HG03103 (cell line): ENCODE results near the gene APOB.
"Not testable (repeated sequence)": the region's sequence is repeated elsewhere in the genome, so short reads cannot be mapped to it uniquely, and the experiment has no call there.

Experiments used
- ATAC-seq: cut with Tn5 transposase; IDR thresholded peaks from one replicate; pipeline ENCODE4 v1.9.1; 2021; ENCODE audit warnings: low read depth; ENCODE audit not compliant: unreplicated experiment

Gene APOB

DNA sequence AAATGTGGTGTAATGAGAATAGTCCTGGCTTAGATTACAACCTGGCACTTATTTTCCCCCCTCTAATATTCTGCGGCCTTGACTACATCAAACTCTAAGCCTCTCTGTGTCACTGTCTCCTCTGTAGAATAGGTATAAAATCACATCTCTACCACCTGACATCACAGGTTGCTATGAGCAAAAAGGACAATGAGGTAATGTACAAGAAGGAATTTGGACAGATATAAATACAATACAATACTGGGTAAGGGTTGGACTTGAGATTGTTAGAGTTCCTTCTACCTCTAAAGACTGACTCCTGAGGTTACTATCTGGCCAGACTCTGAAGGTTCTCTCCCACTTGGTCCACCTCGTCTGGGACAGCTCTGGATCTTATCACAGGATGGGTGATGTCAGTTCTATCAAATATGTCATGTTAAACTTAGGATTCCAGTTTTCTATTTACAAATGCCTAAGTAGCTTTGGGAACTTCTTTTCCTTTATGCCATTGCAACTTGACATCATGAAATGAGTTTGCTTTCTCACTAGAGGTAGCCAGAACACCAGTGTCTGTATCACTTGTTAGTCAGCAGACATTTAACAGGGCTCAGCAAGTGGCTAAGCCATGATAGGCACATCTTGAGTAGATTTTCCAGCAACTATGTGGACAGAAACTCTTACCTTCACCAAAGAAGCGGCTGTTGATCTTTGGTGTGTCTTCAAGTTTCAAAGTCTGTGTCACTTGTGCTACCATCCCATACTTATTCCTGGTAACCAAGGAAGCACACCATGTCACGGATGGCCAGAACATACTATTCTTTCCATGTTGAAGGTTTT, 9.5 kb downstream of the APOB start:
- ATAC-seq = no peak

DNA sequence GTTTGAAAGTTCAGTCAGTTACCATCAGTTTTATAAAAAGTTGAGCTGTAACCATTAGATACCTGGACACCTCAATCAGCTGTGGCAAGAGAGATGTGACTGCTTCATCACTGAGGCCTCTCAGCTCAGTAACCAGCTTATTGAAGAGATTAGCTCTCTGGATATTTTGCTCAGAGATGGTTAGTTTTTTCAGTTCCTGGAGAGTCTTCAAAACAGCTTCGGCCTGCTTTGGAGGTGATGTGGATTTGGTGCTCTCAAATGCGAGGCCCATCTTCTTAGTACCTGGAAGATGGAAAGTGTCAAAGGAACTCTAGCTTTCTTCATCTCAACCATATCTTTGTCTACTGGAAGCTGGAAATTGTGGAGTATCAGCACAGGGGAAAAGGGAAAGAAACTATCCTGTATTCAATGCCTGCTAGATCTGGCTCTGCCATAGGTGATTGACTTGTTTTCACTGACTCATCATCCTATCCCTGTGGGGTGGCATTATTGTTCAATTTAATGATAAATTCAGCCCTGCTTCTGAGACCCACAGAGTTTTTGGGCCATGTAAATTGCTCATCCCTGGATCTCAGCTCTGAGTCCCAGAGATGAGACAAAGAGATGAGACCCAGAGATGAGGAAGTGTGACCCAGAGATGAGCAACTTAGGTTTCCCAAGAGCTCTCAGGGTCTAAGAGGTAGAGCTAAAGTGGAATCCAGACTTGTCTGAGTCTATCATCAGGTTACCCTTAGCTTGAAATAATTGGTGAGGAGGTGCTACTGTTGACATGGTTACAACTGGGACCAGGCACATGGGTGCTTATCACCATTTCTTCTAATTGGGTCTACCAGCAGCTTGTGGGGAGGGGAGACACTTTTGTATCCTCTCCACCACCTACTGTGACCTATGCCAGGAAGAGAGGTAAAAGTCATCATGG, 10.4 kb downstream of the APOB start:
- ATAC-seq = no peak

DNA sequence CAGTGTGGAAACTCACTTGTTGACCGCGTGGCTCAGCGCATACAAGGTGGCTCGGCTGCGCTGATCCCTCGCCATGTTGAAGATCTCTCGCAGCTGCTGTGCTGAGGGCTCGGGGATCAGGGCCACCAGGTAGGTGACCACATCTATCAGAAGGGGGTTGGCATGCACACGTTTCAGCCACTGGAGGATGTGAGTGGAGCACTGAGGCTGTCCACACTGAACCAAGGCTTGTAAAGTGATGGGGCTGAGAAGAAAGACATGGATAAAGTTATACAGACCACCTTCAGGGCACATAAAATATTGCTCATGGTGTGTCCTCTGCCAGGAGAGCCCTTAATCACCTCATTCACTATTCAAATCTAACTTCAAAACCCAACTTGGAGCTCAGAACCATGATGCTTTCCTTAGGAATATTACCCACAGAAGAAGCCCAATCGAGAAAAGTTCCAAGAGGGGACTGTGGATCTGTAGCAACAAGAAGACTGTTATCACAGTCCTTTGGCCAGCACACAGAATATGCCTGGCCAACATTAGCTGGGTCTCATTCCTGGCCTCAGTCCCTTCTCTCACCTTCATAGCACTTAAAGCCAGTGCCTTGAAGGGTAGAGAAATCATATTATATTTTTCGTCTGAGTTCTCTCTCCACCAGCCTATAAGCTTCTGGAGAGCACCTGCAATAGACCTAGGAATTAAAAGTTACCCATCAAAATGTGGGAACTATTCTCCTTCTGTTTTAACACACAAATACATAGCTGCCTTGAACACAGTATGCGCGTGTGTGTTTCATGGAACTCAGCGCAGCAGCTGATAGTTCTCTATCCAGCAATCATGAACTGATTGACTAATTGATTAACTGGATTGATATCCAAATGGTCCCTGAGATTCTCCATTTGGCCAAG, 11.3 kb downstream of the APOB start:
- ATAC-seq = no peak

DNA sequence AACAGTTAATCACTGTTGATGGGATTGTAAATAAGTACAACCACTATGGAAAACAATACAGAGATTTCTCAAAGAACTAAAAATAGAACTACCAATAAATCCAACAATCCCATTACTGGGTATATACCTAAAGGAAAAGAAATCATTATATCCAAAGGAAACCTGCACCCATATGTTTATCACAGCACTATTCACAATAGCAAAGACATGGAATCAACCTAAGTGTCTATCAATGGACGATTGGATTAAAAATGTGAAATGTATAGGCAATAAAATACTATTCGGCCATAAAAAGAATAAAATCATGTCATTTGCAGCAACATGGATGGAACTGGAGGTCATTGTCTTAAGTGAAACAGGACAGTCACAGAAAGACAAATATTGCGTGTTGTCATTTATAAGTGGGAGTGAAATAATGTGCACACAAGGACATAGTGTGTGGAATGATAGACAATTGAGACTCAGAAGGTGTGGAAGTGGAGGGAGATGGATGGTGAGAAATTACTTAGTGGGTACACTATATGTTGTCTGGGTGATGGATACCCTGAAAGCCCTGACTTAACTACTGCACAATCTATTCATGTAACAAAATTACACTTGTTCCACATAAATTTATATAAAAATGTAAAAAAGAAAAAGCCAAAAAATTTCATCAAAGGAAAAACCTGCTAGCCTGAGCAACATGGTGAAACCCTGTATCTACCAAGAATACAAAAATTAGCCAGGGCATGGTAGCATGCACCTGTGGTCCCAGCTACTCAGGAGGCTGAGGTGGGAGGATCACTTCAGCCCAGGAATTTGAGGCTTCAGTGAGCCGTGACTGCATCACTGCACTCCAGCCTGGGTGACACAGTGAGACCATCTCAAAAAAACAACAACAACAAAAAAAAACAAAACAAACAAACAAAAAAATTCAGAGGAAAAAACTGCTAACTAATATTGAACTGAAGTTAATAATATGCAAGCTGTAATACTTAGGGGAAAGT, 12.6 kb downstream of the APOB start:
- ATAC-seq = no peak

DNA sequence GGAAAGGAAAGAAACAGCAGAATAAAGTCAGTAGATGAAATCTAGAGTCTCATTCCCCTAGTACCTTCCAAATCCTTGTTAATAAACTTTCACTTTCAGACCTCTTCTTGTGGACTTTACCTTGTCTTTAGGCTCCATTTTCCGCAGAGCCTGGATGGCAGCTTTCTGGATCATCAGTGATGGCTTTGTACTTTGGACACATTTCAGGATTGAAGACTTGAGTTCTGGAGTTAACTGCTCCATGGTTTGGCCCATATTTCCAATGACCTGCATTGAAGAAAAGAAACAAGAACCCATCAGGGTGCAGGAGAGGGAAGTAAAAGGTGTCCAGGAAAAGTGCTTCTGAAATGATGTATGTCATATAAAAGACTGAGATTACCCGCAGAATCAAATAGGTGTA, 14.4 kb downstream of the APOB start:
- ATAC-seq = no peak

DNA sequence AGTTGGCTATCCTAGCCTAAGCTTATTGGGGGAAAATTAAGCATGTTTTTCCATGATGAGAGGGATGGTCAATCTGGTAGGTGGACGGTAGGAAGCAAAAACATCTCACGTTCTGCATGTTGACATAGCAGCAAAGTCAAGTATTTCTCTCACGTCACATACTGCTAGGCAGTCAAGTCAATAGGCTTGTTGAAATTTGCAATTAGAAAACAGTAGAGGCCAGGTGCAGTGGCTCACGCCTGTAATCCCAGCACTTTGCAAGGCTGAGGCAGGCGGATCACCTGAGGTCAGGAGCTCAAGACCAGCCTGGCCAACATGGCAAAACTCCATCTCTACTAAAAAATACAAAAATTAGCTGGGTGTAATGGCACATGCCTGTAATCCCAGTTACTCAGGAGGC, 14.9 kb downstream of the APOB start:
- ATAC-seq = not testable (repeated sequence)

DNA sequence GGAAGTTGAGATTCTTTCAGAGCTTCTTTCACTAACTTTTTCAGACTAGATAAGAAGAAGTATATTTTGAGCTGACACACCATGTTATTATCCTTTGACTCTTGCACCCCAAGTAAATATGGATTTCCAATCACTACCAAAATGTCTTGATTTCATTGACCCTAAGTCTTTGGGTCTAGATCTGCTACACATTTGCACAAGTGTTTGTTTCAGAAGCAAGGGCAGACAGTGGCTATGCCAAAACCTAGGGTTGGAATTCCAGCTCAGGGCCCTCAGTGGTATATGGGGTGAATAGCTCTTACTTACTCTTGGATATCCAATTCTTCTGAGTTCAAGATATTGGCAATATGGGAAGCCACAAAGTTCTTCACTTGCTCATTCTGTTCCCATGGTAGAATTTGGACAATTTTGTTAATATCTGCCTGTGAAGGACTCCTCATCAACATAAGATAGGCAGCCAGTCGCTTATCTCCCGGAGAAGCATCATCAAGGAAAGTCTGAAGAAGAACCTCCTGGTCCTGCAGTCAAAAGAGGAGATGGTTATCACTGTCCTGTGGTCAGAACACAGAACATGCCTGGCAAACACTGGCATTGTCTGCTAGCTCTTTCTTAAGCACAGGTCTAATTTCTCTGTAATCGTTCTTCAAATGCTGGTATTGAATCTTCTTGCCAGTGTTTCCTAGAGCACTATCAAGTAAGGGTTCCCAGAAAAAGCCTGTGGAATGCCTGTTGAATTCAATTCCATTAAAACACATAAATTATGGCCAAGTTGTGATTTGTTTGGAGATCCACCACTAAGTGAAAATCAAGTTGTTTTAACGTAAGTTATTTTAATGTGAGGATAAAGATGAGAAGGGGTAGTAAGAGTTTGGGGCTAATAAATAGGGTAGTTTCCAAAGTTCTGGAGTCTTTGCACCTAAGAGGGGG, 15.6 kb downstream of the APOB start:
- no peak for ATAC-seq

DNA sequence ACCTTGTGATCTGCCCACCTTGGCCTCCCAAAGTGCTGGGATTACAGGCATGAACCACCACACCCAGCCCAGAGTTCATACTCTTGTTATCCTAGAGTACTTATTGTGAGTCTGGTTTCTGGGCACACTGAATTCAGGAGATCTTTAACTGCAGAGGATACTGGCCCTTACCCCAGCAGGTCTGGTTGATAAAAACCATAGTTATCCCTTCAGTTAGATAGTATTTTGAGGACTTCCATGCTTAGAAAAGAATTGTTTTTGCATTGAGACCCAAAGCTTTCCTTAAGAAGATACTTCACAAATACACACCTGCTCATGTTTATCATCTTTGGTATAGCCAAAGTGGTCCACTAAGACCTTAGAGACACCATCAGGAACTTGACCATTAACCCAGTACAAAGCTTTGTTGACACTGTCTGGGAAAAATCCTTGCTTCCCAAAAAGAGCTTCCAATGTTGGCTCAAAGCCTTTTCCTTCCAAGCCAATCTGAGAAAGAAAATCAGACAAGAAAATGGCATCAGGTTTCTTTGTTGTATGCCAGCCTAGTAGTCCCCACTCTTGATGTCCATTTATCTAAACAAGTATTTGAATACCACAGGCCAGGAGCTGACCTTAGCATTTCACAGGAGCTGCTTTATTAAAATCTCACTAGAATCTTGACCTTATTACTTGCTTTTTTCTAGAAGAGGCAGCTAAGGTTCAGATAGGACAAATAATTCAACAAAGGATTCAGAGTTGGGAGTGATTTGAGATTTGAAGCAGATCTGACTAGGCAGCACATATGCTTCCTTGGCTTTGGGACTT, 17.2 kb downstream of the APOB start:
- no peak for ATAC-seq

DNA sequence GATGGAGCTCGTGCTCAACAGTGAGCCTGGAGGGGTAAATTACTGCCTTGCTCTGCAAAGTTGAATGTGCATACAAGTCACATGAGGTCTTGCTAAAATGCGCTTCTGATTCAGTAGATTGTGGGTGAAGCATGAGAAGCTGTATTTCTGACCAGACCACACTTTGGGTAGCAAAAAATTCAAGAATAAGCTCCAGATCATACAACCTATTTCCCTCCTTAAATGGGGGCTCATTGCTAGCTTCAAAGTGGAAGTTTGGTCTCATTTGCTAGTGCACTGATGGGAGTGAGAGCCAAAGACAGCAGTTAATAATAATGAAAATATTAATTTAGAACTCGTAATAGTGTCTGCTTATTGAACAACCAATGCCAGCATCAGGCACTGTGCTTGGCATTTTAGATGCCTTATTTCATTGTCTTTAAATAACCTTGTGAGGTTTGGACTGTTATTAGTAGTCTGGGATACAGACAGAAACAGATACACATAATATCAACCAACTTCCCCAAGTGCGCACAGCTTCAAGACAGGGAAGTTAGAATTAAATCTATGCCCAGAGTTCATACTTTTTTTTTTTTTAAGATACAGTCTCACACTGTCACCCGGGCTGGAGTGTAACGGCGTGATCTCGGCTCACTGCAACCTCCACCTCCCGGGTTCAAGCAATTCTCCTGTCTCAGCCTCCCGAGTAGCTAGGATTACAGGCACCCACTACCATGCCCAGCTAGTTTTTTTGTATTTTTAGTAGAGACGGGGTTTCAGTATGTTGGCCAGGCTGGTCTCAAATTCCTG, 18.0 kb downstream of the APOB start:
- no peak for ATAC-seq

DNA sequence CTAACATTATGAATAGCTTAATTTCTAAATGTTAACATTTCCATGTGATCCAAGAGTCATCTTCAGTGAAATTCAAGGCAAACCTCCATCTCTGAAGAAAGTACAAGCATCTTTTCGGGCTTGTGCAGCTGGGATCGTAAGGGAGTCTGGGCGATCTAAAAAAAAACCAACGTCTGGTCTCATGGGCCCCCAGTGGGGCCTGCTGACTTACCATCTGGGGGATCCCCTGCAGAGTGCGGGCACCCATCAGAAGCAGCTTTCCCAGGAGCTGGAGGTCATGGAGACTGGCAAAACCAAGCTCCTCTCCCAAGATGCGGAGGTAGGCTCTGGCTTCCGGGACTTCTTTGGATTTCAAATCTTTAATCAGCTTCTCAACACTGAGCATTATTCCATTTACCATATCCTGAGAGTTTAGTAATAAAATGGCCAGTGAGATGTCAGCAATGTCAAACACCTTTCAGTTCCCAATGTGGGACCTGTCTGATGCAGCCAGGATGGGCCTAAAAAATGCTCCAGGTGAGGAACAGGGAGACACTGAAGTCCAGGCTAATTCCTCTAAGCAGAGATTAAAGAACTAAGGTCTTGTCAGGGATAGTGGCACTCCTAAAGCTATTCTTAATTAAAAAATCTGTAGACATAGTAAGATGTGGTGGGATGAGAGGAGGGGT, 19.0 kb downstream of the APOB start:
- no peak for ATAC-seq

DNA sequence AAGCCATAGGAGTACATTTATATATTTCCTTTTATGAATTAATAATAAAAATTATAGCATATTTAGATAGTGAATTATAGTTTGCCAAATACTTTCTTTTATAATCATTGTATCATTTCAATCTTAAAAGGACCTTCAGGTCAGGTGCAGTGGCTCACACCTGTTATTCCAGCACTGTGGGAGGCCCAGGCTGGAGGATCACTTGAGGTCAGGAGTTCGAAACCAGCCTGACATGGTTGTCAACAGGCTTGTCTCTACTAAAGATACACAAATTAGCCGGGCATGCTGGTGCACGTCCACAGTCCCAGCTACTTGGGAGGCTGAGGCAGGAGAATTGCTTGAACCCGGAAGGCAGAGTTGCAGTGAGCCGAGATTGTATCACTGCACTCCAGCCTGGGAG, 19.7 kb downstream of the APOB start:
- ATAC-seq = no peak

DNA sequence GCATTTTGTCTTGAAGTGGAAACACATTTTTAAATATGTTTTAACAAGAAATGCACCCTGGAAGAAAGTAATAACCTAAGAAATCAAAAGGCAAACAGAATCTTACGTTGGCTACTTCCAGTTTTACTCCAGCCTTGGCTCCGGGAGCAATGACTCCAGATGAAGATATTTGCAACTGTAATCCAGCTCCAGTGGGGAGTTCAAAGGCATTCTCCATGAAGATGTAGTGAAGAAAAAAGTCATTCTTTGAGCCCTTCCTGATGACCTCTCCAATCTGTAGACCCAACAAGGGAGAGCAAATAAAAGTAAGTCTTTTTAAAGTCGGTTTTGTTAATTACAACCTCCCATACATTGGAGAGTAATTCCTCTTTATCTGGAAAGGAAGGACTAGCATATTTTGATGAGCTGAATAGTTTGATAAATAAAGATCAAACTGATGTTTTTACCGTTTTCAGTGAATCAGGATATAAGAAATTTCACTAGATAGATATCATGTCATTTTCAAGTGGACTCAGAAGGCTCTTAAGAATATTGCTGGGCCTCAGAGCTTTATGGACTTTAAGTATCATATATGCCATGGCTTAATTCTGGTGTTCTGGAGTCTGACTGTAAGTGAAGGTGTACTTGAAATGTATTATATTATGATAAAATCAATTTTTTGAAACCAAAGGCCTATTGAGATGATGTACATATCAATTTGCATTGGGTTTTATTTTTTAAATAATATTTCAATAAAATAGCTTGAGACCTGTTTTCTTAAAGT, 20.3 kb downstream of the APOB start:
- ATAC-seq = no peak

DNA sequence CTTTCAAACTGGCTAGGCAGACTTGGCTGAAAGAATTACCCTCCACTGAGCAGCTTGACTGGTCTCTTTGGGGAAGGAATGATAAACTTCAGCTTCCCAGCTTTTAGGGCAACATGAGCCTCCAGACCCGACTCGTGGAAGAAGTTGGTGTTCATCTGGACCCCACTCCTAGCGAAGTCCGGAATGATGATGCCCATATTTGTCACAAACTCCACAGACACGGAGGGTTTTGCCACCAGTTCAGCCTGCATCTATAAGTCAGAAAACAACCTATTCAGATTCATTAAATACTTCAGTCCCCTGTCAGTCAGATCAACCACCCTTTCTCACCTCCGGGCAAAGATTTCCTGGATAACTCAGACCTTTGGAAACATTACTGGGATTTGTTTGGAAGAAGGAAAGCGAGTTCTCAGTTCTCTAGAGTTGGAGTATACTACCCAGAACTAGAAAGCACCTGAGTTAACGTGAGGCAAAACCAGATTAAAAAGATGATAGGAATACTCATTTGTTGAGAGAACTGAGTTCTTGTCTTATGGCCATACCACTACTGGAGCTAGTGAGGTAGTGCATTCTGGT, 21.0 kb downstream of the APOB start:
- ATAC-seq = no peak

DNA sequence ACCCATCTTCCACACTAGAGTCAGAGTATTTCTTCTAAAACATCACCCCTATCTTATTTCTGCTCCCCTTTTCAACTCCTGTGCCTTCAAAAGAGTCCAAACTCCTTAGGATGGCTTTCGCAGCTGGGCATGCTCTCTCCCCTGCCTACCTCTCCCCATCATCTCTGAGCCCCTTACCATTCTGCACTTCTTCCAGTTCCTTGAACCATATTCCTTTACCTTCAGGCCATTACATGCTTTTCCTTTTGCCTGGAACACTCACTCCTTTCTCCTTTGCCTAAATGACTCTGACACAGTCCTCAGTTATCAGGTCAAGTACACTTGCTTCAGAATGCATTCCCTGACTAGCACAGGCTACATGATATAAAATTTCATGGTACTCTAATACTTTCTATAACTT, 22.4 kb downstream of the APOB start:
- no peak for ATAC-seq

DNA sequence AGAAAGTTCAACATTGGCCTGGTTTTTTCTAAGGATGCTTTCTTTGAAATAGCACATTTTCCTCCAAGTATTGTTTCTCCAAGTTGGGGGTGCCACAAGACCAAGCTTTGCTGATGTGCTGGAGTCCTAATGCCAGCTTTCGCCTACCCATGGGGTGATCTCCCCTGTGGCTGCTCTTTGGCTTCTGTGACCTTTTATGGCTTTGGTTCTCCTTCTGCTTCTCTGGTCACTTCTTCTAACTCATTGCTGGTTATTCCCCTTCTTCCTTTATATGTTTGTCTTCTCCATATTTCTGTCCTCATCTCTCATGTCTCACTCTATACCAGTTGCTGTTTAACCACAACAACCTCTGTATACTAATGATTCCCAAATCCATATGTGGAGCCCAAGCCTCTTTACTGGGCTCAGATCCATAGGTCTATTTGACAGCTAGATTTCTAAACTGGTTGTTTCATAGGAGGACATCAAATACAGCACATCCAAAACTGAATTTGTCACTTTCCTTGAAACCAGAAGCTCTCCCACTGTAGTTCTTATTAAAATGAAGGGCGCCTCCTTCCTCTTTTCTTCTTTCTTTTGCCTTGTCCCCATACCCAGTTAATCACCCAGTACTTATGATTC, 23.1 kb downstream of the APOB start:
- no peak for ATAC-seq
